ENCODE results near the gene PIP4K2B. TPM values are rescaled to one million over a fixed set of nuclear protein-coding genes. Genes with fewer than 3 reads are reported as not detected.
A peak's percentile ranks its signal among the peaks of the same experiment; 100 is the strongest.

Gene PIP4K2B
- total and polyA plus RNA-seq, 2 of the 8 experiments (the other 6 are each of a cell fraction or from before 2014, with no cell fraction given), result 21.5 to 57.8 TPM

GRCh38 chr17:38783227-38783626, 16.1 kb downstream of the PIP4K2B start:
- Histone ChIP-seq H3K79me1 (ENCODE audit: low read depth, low read length) (no peaks in the 10 kb centered on the region; the same call in 1 of the 2 replicates), H2BK20ac (ENCODE audit: low read length) (no peak overlapping the region), H4K20me1 (replicated peaks in 1 of 2; ENCODE audit: control insufficient read depth in 1 of 2, insufficient read depth in 2 of 2, low read length in 2 of 2) (peaks cover 0 to 12% of the 10 kb centered on the region in 2 experiments), H3K23me2 (ENCODE audit: low read depth, low read length) (no peaks in the 10 kb centered on the region), H3K9ac (replicated peaks in 1 of 4; ENCODE audit: extremely low read depth in 1 of 4, low read depth in 3 of 4, low read length in 3 of 4) (no peak overlapping the region; a peak in 1 of 7 replicates), H3K4me1 (replicated peaks in 1 of 4; ENCODE audit: control insufficient read depth in 3 of 4, insufficient read depth in 4 of 4, low read length in 3 of 4) (no peaks in the 10 kb centered on the region), H2AFZ (ENCODE audit: low read length) (no peak overlapping the region), H3K23ac (ENCODE audit: insufficient read length) (no peak overlapping the region), H3K36me3 (ENCODE audit: control insufficient read depth in 2 of 4, insufficient read depth in 4 of 4, low read length in 3 of 4) (peaks cover 17 to 78% (median 61%) of the 10 kb centered on the region in 4 experiments; a peak in 7 of 8 replicates), H2BK12ac (ENCODE audit: low read depth, low read length) (no peak overlapping the region), H2BK15ac (ENCODE audit: low read length) (no peak overlapping the region), H3K27me3 (replicated peaks in 1 of 4; ENCODE audit: control insufficient read depth in 3 of 4, extremely low read depth in 1 of 4, insufficient read depth in 3 of 4, low read length in 3 of 4) (no peaks in the 10 kb centered on the region), H3K4me2 (ENCODE audit: insufficient read depth in 1 of 2, low read depth in 2 of 2, low read length in 2 of 2) (no peak overlapping the region), H3K4ac (replicated peaks; ENCODE audit: insufficient read length, low read depth, low read length) (no peak overlapping the region), H3K56ac (replicated peaks; ENCODE audit: insufficient read length, low read depth, low read length) (no peak overlapping the region), H3K79me2 (ENCODE audit: control insufficient read depth in 1 of 2, insufficient read depth in 2 of 2, low read length in 2 of 2) (no peaks in the 10 kb centered on the region), H4K91ac (replicated peaks; ENCODE audit: insufficient read length, low read length) (no peak overlapping the region), H2AK5ac (ENCODE audit: low read depth, low read length) (no peak overlapping the region), H3K9me3 (ENCODE audit: insufficient read depth in 2 of 2, low read depth in 1 of 2, low read length in 1 of 2) (no peaks in the 10 kb centered on the region), H3K4me3 (ENCODE audit: extremely low read depth in 1 of 4, insufficient read depth in 2 of 4, low read depth in 3 of 4, low read length in 4 of 4) (no peak overlapping the region), H4K5ac (ENCODE audit: insufficient read length, low read depth, low read length) (no peak overlapping the region), H3K27ac (ENCODE audit: low read depth, low read length) (no peak overlapping the region), H3K14ac (ENCODE audit: insufficient read length) (no peak overlapping the region), H3K18ac (ENCODE audit: extremely low read depth, low read length) (no peak overlapping the region), H2BK5ac (ENCODE audit: low read depth, low read length) (no peak overlapping the region), H4K8ac (ENCODE audit: extremely low read depth, insufficient read depth, low read length) (no peak overlapping the region), H2BK120ac (replicated peaks; ENCODE audit: low read depth, low read length) (no peak overlapping the region)
- FAIRE-seq (no peak), DNase-seq (ENCODE audit: low read depth in 1 of 2, low spot score in 2 of 2) (no peak)
- WGBS, 2 experiments (ENCODE audit: extremely low coverage in 1 of 2, insufficient coverage in 1 of 2, insufficient read length in 1 of 2, insufficient replicate concordance in 2 of 2, low coverage in 1 of 2, low lambda C conversion rate in 2 of 2, missing lambda C conversion rate in 1 of 2), result 94% methylated on average over 3 of the region's 3 CpGs; no CpG with 5 or more reads in 1 of the 2 experiments
- ChIA-PET CTCF (ENCODE audit: partially characterized antibody) (interaction anchor here (0.7 kb wide), 1 partner anchor 269 kb away, joined by 3 read pairs; no protein-coding TSS in a partner anchor), POLR2A (ENCODE audit: partially characterized antibody) (no interaction called here)
- no peak for TF ChIP-seq SRF (IDR thresholded peaks at IDR 0.05; ENCODE audit: low read depth, low read length)
- 0 out of 4 replicates have a peak, but pooled peaks of 1 of the 2 experiments have one; percentile 4 for TF ChIP-seq RAD21 (IDR thresholded peaks at IDR 0.05 in 1 of 2, conservative IDR thresholded peaks at IDR 0.05 in 1 of 2; ENCODE audit: low read depth in 2 of 2, low read length in 2 of 2)
- TF ChIP-seq POU5F1 (IDR thresholded peaks at IDR 0.05; ENCODE audit: low read depth, low read length), result no peak
- no peak for TF ChIP-seq SP1 (IDR thresholded peaks at IDR 0.05; ENCODE audit: low read depth, low read length)
- no peak for TF ChIP-seq EGR1 (IDR thresholded peaks at IDR 0.05; ENCODE audit: borderline replicate concordance, low read depth, low read length)
- TF ChIP-seq CHD2 (IDR thresholded peaks at IDR 0.05; ENCODE audit: low read length), result no peak
- TF ChIP-seq BACH1 (IDR thresholded peaks at IDR 0.05; ENCODE audit: low read length), result no peak
- TF ChIP-seq, protein P1, sequence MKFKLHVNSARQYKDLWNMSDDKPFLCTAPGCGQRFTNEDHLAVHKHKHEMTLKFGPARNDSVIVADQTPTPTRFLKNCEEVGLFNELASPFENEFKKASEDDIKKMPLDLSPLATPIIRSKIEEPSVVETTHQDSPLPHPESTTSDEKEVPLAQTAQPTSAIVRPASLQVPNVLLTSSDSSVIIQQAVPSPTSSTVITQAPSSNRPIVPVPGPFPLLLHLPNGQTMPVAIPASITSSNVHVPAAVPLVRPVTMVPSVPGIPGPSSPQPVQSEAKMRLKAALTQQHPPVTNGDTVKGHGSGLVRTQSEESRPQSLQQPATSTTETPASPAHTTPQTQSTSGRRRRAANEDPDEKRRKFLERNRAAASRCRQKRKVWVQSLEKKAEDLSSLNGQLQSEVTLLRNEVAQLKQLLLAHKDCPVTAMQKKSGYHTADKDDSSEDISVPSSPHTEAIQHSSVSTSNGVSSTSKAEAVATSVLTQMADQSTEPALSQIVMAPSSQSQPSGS (IDR thresholded peaks at IDR 0.05; ENCODE audit: low read length), result no peak
- TF ChIP-seq GTF2F1 (IDR thresholded peaks at IDR 0.05; ENCODE audit: borderline replicate concordance, low read depth, low read length), result no peak
- TF ChIP-seq SIX5 (IDR thresholded peaks at IDR 0.05; ENCODE audit: low read depth, low read length), result no peak

Data from H1 (cell line).